Right atrium auricular region (tissue), 2 donors: ENCODE data around the gene RHNO1. TPM values are rescaled to one million over a fixed set of nuclear protein-coding genes. Genes with fewer than 3 reads are reported as not detected.

Experiments
- DNase-seq: peaks from one replicate; pipeline ENCODE4 v3.0.0-alpha.2; 2019; ENCODE audit warnings: low spot score
- H3K27ac ChIP-seq, 2 donors: fragments of 200-600 bp; sonication (generic); 1 replicate in 1 of 2; 2 replicates in 1 of 2; pipeline ENCODE4 v1.5.1; 2016 to 2019
- H3K27me3 ChIP-seq, 2 donors: fragments of 200-600 bp; sonication (generic); one replicate each; pipeline versions ENCODE4 v1.5.1 to v1.6.0; 2017 to 2019
- H3K36me3 ChIP-seq: fragments of 200-600 bp; sonication (generic); one replicate; pipeline ENCODE4 v1.5.1; 2016
- H3K4me1 ChIP-seq, 2 donors: fragments of 200-600 bp; sonication (generic); one replicate each; pipeline versions ENCODE4 v1.5.1 to v1.6.0; 2017 to 2019
- H3K4me3 ChIP-seq, 2 donors: fragments of 200-600 bp; sonication (generic); 1 replicate in 1 of 2; 2 replicates in 1 of 2; pipeline ENCODE4 v1.5.1; 2017 to 2019; ENCODE audit warnings: mild to moderate bottlenecking in 1 of 2, moderate library complexity in 1 of 2
- H3K9me3 ChIP-seq, 2 donors: fragments of 200-600 bp; sonication (generic); one replicate each; pipeline ENCODE4 v1.5.1; 2019
- CTCF ChIP-seq, 2 donors: fragments of 200-600 bp; sonication (generic); IDR thresholded peaks; one replicate each; pipeline ENCODE4 v1.5.1; 2019; ENCODE audit warnings: antibody characterized with exemption in 2 of 2
- total RNA-seq, 2 donors: library from RNA; depleted of rRNA; stranded (reverse); fragments of >200 nt; gene quantifications; one replicate each; pipeline ENCODE4 v1.1.0, GENCODE V29; 2016

RHNO1 gene
- total RNA-seq, 2 donors from 2014 or later, result 6.2 to 11.5 TPM

- H3K9me3 ChIP-seq, result no peaks in the 10 kb centered on the region
- no peak overlapping the region for H3K27ac ChIP-seq
- no peak for TF ChIP-seq CTCF (IDR thresholded peaks at IDR 0.05)
- H3K4me1 ChIP-seq, result peaks cover 0 to 20% of the 10 kb centered on the region in 2 donors
- no peak overlapping the region for H3K4me3 ChIP-seq
- no peaks in the 10 kb centered on the region for H3K27me3 ChIP-seq
- DNase-seq, result no peak
- H3K36me3 ChIP-seq, result no peaks in the 10 kb centered on the region
These were observed 2.8 kb downstream of the RHNO1 start for GRCh38 chr12:2879853-2880252.

- TF ChIP-seq CTCF (IDR thresholded peaks at IDR 0.05), result no peak
- H3K4me1 ChIP-seq, result peaks cover 0 to under 1% of the 10 kb centered on the region in 2 donors
- no peak overlapping the region for H3K27ac ChIP-seq
- no peaks in the 10 kb centered on the region for H3K27me3 ChIP-seq
- H3K4me3 ChIP-seq, result no peak overlapping the region
- H3K36me3 ChIP-seq, result no peaks in the 10 kb centered on the region
- H3K9me3 ChIP-seq, result no peaks in the 10 kb centered on the region
- DNase-seq, result no peak
These were observed 7.8 kb downstream of the RHNO1 start for GRCh38 chr12:2884810-2885209.

- peaks cover 0 to 12% of the 10 kb centered on the region in 2 donors for H3K4me1 ChIP-seq
- no peak for TF ChIP-seq CTCF (IDR thresholded peaks at IDR 0.05)
- no peaks in the 10 kb centered on the region for H3K36me3 ChIP-seq
- H3K4me3 ChIP-seq, result no peak overlapping the region
- no peaks in the 10 kb centered on the region for H3K27me3 ChIP-seq
- no peaks in the 10 kb centered on the region for H3K9me3 ChIP-seq
- no peak overlapping the region for H3K27ac ChIP-seq
- DNase-seq, result no peak
These were observed 9.9 kb downstream of the RHNO1 start for GRCh38 chr12:2886768-2887450.

GRCh38 chr12:2890001-2890387, 13.0 kb downstream of the RHNO1 start:
- DNase-seq, result no peak
- Histone ChIP-seq H3K4me3 (peak overlapping the region; percentile 73 to 97), H3K27ac (peak overlapping the region; percentile 93 to 99), H3K36me3 (no peaks in the 10 kb centered on the region), H3K4me1 (peaks cover 0 to 26% of the 10 kb centered on the region in 2 donors), H3K27me3 (no peaks in the 10 kb centered on the region), H3K9me3 (no peaks in the 10 kb centered on the region)
- no peak for TF ChIP-seq CTCF (IDR thresholded peaks at IDR 0.05)

GRCh38 chr12:2890388-2891239, 13.6 kb downstream of the RHNO1 start, which contains the start of gene TULP3:
TULP3 (plus strand) TSS chr12:2890891; CDS start chr12:2890948, 57 bp downstream.
- TF ChIP-seq CTCF (IDR thresholded peaks at IDR 0.05), result no peak
- DNase-seq, result peak; percentile 99
- Histone ChIP-seq H3K36me3 (no peaks in the 10 kb centered on the region), H3K27me3 (no peaks in the 10 kb centered on the region), H3K9me3 (no peaks in the 10 kb centered on the region), H3K27ac (peak within 1 kb of the TSS; percentile 93 to 99), H3K4me3 (peak within 1 kb of the TSS; percentile 73 to 97), H3K4me1 (peaks cover 0 to 31% of the 10 kb centered on the region in 2 donors)
